ENCODE data around the gene CACNA2D2.

Gene CACNA2D2

DNA sequence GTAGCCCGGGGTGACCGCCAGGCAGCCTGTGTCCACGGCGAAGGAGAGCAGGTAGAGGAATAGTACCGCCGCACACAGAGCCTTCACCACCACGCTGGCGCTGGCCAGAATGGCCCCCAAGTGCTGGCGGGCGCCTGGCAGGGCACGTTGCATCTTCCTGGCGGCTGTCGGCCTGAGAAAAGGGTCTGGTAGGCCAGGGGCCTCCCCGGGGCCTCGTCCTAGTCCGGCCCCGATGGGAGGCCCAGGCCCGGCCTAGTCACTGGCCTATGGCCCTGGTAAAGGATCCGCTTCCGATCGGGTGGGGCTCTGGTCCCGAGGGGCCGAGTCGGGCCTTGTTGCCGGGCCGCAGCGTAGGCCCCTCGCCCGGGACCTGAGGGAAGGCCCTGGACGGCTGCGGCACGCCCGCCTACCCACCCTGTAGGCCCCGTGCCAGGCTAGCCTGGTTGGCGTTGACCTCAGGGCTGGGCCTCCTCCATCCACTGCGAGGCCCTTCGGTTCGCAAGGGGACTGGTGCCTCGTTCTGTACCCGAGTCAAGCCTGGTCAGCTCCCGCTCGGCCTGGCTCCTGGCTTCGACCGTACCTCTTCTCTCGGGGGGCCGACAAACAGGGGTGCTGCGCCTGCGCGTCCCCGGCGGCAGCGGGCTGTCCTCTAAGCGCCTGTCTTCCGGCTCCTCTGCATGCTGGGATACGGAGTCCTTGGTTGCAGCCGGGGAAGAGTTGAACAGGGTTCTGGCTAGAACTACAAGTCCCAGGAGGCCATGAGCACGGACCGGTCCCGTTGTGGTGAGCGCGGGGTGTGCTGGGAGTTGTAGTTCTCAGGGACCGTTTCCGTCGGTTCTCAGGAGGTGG is 144.3 kb downstream of the CACNA2D2 start, which contains the start of gene TMEM115:
Gene TMEM115 (minus strand): TSS at position 611 of the 849 bp plus-strand sequence. CDS start 458 bp downstream, at position 153.
- peak; percentile 100 for DNase-seq

DNA sequence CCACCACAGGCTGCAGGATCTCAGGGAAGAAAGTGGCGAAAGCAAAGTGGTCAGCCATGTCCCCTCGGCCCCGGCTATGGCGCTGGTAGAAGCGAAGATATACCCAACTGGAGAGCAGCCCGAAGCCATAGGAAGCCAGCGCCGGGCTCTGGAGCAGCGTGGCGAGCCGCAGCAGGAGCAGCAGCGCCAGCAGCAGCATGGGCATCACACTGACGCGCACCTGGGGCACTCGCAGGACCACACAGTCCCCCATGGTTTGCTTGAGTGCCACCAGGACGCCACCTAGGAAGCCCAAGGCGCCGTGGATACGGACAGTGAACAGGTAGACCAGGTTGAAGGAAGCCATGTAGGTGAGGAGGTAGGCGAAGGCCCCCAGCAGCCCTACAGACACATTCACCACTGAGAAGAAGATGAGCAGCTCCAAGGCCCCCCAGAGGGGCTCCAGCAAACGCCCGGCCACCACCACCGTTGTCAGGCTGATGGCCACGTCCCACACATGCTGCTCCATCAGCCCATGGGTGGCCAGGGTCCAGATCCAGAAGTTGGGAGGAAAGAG is 145.0 kb downstream of the CACNA2D2 start:
- no peak for DNase-seq

DNA sequence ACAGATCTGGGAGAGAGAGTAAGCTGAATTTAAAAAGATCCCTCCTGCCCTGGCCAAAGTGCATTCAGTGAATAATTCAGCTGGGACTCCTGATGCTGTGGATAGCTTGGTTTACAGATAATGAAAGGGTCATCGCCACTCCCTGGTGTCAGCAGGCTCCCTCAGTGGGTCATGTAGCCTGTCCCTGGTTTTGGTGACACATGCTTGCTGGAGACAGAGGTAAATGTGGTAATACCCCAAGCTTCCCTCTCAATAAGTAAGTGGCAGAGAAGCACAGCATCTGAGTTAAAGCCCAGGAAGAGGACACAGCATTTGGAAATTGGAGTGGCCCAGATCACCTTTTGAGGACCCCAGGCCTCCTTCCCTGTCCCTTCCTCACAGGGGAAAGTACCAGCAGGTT is 146.0 kb downstream of the CACNA2D2 start:
- DNase-seq = no peak

DNA sequence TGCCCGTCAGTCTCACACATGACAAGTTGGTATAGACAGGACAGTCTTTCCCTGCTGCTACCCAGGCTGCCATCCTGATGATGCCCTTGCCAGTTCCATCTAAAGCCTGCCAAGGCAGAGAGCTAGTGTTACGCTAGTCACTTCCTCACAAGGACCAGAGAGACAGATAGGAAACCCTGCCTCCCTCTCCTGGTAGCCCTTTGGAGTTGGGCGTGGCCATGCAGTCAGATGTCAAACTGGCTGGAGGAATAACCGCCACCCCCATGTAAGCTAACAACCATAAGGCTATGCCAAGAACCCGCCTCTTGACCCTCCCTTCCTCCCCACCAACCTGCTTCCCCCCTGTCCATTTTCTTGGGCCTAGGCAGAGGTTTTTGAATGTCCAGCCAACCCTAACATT is 146.9 kb downstream of the CACNA2D2 start:
- no peak for DNase-seq

DNA sequence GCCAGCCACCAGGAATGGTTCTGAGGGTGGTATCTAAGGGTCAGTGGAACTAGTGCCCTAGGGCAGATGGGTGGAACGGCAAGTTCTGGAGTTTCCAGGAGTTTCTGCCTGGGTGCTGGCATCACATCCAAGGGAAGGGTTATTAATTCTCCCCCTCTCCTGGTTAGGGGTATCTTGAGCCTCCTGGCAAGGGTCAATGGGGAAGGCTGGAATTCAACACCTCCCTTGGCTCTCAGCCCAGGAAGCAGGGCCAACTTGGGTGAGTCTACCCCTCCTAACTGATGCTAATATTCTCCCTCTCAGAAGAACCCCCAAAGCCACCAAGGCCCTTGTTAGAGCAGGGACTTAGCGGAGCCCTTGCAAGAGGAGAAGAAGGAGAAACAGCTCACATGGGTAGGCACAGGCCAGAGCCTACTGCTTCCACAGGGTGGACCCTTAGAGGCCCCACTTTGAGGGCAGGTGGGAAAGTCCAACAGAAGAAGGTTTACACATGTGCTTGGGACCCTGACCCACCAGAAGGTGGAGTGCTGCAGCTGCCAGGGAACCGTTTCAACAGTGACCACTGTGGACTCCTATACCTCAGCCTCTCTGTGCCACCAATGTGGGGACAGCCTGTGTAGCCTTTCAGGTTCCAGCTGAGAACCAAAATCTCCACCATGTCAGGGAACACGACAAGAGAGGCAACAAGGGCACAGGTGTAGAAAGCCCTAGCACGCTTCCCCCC is 147.4 kb downstream of the CACNA2D2 start:
- no peak for DNase-seq

GRCh38 chr3:50354850-50355249 is 148.6 kb downstream of the CACNA2D2 start:
- DNase-seq = no peak

GRCh38 chr3:50354186-50354764 is 149.2 kb downstream of the CACNA2D2 start:
- DNase-seq = no peak

GRCh38 chr3:50353245-50354004 is 150.0 kb downstream of the CACNA2D2 start:
- DNase-seq = no peak

DNA sequence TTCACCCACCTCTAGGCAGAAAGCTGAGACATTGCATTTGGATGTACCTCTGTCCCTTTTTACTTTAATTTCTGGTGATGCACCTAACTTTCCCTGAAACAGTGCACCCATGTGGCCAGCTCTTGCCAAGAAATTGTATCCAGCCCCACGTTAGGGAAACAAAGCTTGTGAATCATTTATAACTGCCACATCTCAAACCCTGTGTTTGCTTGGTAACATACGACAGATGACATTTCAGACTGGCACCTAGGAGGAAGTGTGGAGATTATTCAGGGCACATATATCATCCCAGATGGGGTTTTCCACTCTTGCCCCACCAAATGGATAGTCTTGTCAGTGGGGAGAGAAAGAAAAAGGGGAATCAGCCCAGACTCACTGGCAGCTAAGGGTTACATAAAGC is 150.7 kb downstream of the CACNA2D2 start:
- DNase-seq = peak; percentile 46

DNA sequence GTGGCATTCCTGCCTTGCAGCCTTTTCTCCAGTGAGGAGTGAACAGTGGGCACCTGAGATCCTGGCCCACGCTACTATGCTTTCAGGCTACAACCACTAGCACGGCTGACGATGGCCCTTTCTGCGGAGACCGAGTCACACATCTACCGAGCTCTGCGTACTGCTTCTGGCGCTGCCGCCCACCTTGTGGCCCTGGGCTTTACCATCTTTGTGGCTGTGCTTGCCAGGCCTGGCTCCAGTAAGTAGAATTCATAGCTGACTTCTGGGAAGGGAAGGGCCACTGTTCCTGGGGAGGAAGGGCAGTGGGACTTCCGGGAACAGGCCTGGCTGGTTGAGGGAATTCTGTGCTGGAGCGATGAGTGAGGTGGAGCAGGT is 152.1 kb downstream of the CACNA2D2 start:
- DNase-seq = no peak

- DNase-seq = peak; percentile 88
Measured at GRCh38 chr3:50350527-50351322, 152.7 kb downstream of the CACNA2D2 start, which contains the start of the genes CYB561D2 and NPRL2. Gene CYB561D2, plus strand, starts transcription at chr3:50350862. Its CDS starts 572 bp downstream, at chr3:50351434. Gene NPRL2, minus strand, starts transcription at chr3:50350775. Its CDS starts 123 bp downstream, at chr3:50350652.

DNA sequence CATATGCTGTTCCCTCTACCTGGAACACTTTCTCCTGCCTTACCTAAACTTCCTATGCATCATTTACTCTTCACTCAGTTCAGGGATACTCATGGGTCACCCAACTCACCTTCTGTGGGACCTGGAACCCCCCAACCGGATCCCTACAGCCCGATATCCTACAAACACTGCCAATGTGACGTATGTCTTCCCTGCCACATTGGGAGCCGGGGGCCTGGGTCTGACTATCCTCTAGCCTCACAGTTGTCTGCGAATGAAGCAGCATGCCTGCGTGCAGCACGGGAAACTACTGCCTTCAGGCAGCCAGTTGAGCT is 153.3 kb downstream of the CACNA2D2 start:
- DNase-seq = no peak

GRCh38 chr3:50347187-50347813 is 156.1 kb downstream of the CACNA2D2 start:
- peak; percentile 63 for DNase-seq

- peak; percentile 51 for DNase-seq
Measured at GRCh38 chr3:50345586-50346234, 157.7 kb downstream of the CACNA2D2 start, which contains the start of gene ZMYND10. Gene ZMYND10, minus strand, starts transcription at chr3:50345732. Its CDS starts 153 bp downstream, at chr3:50345579.

- DNase-seq = no peak
Measured at GRCh38 chr3:50345008-50345407, 158.4 kb downstream of the CACNA2D2 start.

GRCh38 chr3:50342813-50343633 is 160.4 kb downstream of the CACNA2D2 start:
- DNase-seq = no peak

- DNase-seq = no peak
Measured at GRCh38 chr3:50341996-50342650, 161.3 kb downstream of the CACNA2D2 start.

DNA sequence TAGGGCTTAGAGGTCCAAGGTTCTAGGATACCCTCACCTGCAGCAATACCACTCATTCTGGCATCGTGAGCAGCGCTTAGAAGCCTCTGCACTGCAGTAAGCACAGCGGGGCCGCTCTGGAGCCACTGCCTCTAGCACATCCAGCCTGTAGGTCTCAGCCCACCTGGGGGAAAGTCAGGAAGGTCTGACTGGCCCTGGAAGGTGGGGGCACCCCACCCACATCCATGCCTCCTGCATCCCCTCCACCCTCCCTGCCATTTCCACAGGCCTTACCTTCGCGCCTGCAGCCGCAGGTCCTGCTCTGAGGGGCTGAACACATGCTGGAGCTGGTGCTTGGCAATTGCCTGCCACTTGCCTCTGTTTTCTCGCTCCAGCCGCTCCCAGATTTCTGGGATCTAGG is 161.9 kb downstream of the CACNA2D2 start:
- DNase-seq = no peak
